SKM-1 (cell line): ENCODE data around the gene MYO18B.

Experiments
- DNase-seq: peaks from one replicate; lab custom pipeline; 2025; ENCODE audit not compliant: unreplicated experiment; lab: John Stamatoyannopoulos, UW

Gene MYO18B

DNA sequence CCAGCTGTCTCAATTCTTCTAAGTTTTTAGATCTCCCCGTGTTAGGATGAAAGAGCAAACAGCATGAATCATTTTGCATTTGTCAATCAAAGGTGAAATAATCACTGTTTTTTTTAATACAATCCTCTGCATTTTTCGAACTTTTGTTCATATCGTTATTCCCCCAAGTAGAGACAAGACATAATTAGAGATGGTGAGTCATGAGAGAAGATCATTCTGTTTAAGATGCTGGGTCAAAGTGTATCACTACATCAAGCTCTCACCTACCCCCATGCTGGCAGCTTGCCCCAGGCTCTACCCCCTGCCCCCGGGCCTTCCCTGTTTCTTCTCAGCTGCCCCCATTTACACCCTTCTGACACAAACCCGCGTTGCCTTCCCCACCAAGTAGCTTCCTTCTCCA is 30.5 kb upstream of the MYO18B start:
- no peak for DNase-seq

DNA sequence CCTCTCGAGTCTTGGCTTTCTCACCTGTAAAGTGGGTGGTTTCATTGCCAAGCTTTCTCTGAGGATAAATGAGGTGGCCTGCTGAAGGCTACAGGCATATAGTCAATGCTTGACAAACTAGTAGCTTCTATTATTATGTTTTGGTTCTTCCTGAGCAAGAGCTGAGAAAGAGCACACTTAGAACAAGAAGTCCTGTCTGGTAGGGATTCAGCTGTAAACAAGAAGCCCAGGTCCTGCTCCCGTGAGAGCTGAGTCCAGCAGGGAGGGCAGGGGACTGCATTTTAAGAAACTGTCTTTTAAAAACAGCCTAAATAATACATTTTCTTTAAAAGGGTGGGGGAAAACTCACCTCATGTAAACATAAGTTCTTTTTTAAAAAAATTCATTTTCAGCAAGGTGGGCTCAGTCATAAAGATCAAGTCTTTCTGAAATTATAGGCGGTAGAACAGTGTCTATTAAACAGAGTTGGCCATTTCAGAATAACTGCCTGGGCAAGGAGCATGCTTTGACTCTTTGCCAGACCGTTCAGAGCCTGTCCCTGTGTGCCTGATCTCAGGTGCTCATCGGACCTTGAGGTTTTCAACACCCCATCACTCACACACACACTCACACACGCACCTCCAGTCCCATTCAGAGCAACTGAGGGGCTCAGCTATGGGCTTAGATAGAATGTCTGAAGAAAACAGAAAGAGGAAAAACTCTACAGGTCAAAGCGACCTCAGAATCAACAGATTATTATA is 29.2 kb upstream of the MYO18B start:
- no peak for DNase-seq

DNA sequence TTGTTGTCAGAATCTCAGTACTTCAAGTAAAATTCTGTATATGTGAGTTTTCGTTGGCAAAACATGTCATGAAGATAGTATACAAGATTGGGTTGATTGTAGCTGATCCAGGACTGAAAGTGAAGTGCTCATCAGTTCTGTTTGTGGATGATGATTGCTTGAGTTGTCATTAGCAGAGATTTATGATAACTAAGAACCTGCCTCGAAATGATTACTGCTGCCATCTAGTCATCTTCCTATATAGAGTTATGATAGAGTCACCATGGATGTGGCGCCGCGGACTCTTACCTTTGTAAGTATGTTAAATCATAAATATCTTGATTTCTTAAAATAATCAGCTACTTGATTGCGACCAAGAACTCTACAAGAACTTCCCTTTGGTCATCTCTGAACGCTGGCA is 27.9 kb upstream of the MYO18B start:
- no peak for DNase-seq

DNA sequence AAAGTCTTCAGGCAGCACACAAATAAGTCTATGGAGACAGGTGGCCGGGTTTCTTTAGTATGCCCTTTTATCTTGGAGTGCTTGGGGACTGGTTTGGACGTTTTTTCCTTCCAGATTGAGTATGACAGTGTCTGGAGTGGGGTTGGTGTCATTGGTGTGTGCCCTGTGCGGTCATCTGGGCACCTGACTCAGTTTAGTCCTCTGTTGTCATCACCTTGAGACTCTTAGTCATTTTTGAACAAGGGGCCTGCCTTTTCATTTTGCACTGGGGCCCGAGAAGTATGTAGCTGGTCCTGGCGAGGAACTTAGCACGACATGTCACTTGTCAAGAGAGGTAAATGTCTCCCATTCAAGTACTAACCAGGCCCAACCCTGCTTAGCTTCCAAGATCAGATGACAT is 27.2 kb upstream of the MYO18B start:
- DNase-seq, result no peak

DNA sequence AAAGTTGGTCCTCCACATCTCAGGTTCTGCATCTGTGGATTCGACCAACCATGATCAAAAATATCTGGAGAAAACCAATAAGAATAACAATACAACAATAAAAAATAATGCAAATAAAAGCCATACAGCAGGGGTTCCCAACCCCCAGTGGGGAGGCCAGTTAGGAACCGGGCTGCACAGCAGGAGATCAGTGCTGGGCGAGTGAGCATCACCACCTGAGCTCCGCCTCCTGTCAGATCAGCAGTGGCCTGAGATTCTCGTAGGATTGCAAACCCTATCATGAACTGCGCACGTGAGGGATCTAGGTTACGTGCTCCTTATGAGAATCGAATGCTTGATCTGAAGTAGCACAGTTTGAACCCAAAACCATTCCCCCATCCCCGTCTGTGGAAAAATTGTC is 25.4 kb upstream of the MYO18B start:
- no peak for DNase-seq

DNA sequence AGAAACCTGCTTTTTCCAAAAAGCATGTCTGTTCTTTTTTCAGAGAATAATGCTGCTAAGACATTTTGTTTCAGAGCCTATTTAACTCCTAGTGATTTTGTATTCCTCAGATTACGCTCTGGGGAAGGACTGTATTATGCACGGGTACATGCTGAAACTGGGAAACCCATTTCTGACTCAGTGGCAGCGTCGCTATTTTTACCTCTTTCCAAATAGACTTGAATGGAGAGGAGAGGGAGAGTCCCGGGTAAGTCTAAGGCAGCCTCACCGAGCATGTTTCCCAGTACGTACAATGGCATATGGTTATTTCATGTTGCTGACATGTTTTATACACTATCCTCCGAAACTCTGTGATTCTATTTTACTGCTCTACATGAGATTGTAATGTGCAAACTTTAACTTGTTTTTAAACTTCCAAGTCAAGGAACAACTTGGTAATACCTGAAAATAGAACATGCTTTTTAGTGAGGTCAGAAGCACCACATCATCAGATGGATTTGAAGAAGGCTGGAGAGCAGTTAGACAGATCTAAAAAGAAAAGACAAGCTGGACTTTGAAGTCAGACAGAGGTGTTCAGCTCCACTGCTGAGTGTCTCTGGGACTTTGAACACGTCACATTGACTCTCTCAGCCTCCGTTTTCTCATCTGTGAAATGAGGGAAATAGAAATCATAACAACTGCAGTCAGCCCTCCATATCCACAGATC is 23.7 kb upstream of the MYO18B start:
- no peak for DNase-seq

DNA sequence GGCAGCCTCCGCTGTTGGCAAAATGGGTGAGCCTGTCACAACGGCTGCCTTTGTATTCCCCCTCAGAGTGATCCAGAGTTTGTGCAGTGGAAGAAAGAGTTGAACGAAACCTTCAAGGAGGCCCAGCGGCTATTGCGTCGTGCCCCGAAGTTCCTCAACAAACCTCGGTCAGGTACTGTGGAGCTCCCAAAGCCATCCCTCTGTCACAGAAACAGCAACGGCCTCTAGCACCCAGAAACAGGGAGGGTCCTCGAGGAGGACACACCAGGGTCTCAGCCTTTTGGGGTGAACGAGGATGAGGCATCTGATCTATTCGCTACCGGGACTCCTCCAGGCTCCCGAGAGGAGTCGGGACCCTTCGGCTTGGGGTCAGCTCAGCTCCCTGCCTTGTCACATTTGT is 19.8 kb upstream of the MYO18B start:
- no peak for DNase-seq

DNA sequence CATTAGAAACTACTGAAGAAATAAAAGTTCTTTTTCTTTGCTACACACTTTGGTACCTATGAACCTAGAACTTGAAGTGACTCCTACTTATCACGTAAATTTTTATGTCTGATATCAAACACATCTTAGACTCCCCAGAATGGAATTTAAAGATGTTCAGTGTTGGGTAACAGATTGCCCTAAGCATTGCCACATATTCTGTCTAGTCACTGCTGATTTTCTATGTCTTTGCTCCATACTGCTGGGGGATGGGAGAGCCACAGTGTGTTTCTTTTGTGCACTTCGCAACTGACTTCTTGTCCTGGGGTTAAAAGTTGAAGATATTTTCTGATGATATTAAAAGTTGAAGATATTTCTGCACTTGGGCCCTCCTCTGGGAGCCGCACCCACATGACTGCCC is 19.4 kb upstream of the MYO18B start:
- no peak for DNase-seq

DNA sequence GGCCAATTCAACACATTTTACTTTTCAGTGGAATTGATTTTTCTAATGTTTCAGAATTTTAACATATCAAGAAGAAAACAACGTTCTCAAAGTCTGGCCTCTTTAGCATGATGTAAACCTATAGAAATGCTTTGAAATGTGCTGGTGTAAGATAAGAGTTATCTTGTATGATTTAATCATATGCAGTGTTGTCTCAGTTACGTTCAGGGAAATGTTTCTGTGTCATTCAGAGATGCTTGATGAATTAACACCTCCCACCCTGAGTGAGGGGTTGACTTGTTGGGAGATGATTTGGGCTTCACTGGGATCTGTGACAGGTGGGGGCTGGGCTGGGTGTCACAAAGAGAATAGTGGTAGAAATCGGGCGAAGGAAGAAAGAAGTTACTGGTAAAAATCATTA is 15.7 kb upstream of the MYO18B start:
- DNase-seq, result no peak

DNA sequence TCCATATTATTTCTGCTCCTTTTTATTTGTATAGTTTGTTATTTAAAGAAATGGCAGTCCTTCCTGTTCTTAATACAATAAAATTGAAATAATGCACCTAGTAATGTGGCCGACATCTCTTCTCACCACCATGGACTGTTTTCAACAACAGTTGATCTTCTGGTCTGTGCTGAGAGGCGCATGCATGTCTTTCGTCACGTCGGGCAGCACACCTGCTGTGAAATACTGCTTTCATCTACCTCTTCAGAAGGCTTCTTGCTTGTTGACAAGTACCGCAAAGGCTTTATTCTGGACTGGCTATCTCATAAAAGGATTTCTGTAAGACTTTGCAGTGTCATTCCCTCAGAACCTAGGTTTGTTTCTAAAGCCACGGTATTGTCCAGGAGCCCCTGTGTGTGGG is 13.9 kb upstream of the MYO18B start:
- no peak for DNase-seq

DNA sequence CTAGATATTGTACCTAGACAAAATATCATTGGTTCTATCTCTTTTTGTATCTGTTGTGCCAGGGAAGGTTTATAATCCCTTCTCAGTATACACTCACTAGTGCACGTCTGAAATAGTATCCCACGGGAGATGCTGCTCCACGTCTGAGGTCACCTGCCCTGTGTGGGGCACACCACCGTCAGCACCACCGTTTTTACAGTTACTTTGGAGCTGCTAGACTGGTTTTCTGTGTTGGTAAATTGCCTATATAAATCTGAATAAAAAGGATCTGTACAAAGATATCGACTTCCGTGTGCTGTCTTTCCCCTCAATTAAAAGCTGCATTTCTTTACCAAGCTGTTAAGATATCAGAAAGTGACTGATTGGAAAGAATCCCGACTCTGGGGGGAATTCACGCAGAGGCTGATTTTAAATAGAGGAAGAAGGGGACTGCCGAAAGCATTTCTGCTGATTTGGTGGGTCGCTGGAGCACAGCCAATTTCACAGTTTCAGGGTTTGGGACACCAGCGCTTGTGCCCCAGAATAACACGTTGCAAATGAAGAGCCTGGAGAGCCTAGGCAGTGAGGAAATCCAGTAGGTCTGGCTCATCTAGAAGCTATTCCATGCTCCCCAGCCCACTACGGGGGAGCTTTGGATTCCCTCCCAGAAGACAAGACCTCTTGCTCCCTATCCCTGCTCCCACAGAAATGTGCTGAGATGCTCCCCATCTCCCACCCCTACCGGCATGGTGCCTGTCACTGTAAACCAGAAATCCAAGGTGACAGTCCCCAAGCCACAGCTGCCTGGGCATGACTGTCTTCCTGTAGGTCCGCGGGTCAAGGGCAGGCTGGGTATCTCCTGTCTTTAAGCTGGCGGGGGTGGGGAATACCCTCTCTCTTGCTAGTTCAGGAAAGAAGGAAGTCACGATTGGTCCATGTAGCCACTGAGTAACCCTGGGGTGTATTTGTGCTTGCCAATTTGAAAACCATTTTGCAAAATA is 12.7 kb upstream of the MYO18B start:
- DNase-seq, result no peak

DNA sequence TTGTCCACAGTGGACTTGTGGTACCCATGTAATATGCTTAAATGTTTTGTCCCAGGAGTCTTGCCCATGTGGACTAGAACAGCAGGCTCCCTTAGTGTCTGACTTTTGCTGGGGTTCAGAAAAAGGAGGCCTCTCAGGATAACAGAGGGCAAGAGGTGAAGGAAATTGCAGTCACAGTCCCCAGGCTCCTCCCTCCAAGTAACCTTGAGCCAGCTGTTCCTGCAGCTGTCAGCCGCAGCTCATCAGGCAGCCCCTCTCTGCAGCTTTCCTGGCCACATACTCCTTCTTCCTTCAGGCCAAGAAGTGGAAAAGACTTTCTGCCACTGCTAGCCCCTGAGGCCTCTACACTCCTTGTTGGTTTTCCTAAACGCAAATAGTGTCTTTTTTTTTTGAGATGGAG is 6.3 kb upstream of the MYO18B start:
- DNase-seq, result no peak

DNA sequence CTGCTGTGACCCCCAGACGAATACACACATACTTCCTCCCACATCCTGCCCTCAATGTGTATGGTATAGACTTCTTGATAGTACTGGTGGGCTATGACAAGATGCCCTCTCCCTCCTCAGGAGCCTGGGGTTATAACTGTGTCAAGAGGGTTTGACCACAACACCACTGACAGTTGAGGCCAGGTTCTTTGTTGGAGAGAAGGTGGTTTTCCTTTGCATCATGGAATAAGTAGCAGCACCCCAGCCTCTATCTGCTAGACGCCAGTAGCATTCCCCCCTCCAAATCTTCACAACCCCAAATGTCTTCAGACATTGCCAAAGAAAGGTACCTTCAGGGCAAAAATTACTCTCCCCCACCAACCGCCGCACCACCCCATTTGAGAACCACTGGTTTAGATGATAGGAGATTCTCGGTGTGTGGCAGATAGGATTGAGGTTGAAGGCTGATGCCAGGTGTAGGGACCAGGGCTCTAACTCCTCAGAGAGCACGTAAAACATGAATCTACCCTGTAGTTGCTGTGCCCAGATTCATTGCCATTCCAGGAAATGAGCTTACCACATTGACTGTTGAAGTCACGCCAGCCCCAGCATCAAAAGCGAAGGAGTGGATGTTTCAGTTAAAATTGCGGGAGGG is 5.5 kb upstream of the MYO18B start:
- no peak for DNase-seq

DNA sequence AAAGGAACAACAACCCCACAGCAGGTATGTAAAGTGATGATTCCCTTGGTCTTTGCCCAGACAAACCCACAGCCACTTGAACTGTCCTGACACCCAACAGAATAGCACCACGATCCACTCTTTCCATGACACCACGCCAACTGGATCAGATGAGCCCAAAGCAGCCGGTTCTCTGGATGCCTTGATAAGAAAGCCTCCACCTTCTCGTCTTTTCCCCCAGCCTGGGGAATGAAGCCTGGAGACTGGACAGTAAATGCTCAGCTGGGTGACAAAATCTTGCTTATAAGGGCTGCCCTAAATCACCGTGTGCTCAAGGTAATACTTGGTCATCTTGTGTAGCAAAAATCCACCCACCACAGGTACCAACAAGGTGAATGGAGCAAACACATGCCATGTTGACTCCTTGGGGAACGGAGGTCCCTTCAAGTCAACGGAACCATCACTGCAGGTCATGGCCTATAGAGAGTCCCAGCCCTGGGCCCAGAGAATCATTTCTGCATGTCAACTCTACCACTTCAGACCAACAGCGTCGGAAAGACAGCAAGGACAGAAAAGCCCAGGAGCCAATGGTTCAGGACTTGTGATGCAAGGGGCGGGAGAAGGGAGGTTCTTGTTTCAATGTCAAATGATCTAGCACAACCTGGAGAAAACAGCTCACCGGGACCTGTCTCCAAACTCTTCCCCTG is 2.2 kb upstream of the MYO18B start:
- DNase-seq, result no peak

DNA sequence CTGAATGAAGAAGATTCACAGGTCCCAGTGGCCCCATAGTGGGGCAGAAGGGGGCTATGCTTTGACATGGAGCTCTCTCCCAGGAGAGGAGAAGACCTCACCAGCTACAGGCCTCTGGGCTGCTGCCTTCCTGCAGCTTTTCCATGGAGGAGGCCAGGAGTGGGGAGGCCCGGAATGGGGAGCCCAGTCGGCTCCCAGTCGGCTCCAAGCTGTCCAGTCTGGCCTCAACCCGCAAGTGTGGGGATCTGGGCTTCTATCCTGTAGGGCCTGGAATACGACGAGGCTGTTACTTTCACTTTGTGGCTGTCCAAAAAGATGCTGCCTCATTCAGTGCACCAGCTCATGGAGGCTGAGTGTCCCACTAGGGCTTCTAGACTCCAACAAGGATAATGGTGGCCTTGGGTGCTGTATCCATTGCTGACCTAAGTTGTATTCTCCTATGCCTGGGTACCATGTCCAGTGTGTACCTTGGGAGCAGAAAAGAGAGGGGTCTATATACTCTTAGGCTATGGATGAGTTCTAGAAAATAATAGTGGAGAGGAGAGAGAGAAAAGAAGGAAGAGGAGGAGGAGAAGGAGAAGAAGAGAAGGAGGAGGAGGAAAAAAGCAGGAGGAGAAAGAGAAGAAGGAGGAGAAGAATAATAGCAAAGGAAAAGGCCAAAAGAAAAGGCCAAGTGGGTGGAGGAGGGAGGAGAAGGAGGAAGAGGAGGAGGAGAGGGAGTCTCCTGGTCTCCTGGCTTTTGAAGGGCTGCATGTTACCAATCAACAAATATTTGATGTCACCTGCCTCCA is 1.1 kb downstream of the MYO18B start:
- no peak for DNase-seq

DNA sequence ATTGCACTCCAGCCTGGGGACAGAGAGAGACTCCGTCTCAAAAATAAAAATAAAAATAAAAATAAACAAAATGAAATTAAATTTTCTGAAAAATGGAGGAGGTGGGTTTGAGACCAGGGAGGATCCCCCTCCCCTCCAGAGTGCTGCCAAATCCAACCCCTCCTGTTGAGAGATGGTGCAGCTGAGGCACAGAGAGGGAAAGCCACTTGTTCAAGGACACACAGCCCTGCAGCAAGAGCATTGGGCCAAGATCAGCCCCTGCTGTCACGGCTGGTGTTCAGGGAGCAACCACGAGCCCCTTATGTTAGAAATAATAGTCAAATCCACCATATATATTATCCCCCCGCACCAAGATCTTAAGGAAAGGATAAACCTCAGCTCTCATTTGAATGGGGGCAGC is 2.7 kb downstream of the MYO18B start:
- no peak for DNase-seq

DNA sequence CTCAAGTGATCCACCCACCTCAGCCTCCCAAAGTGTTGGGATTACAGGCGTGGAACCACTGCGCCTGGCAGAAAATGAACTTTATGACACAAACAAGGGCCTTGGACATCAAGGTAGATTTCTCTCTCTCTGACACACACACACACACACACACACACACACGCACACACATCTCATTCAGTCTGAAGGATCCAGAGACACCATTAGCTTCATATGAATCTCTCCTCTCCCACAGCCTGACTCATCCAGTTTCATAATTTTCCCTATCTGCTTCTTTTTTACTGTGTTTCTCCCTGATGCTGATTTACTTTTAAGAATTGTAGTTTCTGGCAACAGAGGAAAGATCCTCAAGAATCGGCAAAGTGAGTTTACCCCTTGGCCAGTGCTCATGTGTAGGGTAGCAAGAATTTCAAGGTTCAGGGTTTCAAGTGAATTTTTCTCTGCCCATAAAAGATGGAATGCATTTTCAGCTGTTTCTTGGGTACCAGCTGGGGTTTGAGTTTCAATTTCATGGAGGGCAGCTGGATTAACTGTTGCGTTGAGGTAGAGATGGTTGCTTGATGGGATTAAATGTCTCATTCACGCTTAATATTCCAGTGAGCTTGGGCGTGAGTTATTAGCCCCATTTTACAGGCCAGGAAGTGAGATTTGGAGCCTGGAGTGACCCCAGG is 3.5 kb downstream of the MYO18B start:
- no peak for DNase-seq

DNA sequence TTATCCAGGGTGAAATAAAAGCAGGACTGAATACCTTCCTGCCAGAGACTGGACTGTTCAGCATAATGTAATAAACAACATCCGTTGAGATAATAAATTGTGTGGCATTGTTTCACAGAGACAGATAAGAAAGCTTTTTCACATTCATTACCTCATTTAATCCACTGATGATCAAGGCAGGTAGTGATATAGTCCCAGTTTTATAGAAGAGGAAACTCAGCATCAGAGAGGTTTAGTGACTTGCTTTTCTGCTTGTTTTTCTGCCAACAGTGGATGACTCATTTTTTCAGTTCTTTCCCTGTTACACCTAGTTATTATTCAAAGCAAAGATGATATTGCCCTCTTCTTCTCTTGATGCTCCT is 4.0 kb downstream of the MYO18B start:
- DNase-seq, result no peak

DNA sequence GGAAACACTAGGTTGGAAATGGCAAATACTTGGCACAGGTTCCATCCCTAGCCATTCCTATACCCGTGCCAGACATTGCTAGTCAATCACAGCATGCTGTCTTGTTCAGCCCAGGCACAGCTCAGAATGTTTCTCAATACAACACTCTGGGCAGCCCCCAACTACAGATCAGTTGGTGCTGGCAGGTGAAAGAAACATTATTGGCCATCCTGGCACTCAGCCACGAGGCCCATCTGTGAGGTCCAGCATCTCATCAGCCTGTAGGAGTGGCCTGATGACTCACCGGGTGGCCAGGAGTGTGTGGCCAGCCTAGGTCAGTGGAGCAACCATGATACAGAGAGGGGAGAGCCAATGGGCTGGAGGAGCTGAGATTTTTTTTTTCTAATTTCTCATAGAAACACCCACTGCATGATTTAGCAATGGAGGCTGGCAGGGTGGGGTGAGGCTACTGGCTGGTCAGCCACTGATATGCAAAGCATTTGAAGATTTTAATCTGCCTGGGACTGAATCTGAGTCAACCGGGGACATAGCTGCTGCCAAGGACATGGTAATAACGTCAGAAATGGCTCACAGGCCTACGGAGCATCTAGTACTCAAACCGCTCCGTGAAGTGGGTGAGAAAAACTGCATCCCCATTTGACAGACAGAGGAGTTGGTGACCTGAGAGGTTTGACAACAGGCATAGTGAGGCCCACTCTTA is 5.4 kb downstream of the MYO18B start:
- DNase-seq, result no peak
